Measurements from ENCODE around the gene SPIRE2. TPM values are rescaled to one million over a fixed set of nuclear protein-coding genes. Genes with fewer than 3 reads are reported as not detected.

The SPIRE2 gene
- total and polyA plus RNA-seq, 2 of the 13 experiments (the other 11 are each of a cell fraction or from before 2014, with no cell fraction given), result 13.3 to 37.5 TPM

GRCh38 chr16:89915303-89916232 lies 87.3 kb downstream of the SPIRE2 start (continued):
- TF ChIP-seq, protein P1, sequence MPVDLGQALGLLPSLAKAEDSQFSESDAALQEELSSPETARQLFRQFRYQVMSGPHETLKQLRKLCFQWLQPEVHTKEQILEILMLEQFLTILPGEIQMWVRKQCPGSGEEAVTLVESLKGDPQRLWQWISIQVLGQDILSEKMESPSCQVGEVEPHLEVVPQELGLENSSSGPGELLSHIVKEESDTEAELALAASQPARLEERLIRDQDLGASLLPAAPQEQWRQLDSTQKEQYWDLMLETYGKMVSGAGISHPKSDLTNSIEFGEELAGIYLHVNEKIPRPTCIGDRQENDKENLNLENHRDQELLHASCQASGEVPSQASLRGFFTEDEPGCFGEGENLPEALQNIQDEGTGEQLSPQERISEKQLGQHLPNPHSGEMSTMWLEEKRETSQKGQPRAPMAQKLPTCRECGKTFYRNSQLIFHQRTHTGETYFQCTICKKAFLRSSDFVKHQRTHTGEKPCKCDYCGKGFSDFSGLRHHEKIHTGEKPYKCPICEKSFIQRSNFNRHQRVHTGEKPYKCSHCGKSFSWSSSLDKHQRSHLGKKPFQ (CRISPR knock-in tag; IDR thresholded peaks at IDR 0.05; ENCODE audit: insufficient replicate concordance), result peak; percentile 97
- TF ChIP-seq BHLHE40 (IDR thresholded peaks at IDR 0.05; ENCODE audit: low read length) (no peak), KMT2B (CRISPR knock-in tag; IDR thresholded peaks at IDR 0.05) (peak; percentile 65; the same call in 1 of the 2 replicates), NFRKB (IDR thresholded peaks at IDR 0.05) (no peak), RAD21 (CRISPR knock-in tag; IDR thresholded peaks at IDR 0.05) (peak; percentile 39; the same call in 1 of the 2 replicates), AGO2 (optimal IDR thresholded peaks at IDR 0.05; ENCODE audit: low read depth, low read length) (peak; percentile 94), ZBTB46 (CRISPR knock-in tag; IDR thresholded peaks at IDR 0.05; ENCODE audit: borderline replicate concordance) (peak; percentile 23; the same call in 1 of the 2 replicates), ZSCAN25 (CRISPR knock-in tag; IDR thresholded peaks at IDR 0.05) (peak; percentile 91; the same call in 1 of the 2 replicates), ZBTB38 (CRISPR knock-in tag; IDR thresholded peaks at IDR 0.05) (peak; percentile 99), ZMYM2 (CRISPR knock-in tag; IDR thresholded peaks at IDR 0.05) (peak; percentile 96), PRPF4 (IDR thresholded peaks at IDR 0.05; ENCODE audit: low read depth, low read length, poor library complexity, severe bottlenecking) (peak; percentile 40), ZBTB42 (CRISPR knock-in tag; IDR thresholded peaks at IDR 0.05) (peak; percentile 79; the same call in 1 of the 2 replicates), IKZF4 (CRISPR knock-in tag; IDR thresholded peaks at IDR 0.05; ENCODE audit: borderline replicate concordance, low read depth, not compliant biosample characterization) (peak; percentile 97), RXRA (CRISPR knock-in tag; IDR thresholded peaks at IDR 0.05) (peak; percentile 95), ZNF83 (CRISPR knock-in tag; IDR thresholded peaks at IDR 0.05; ENCODE audit: borderline replicate concordance) (peak; percentile 94), TARDBP (CRISPR knock-in tag; IDR thresholded peaks at IDR 0.05) (peak; percentile 100), ZNF484 (CRISPR knock-in tag; IDR thresholded peaks at IDR 0.05; ENCODE audit: borderline replicate concordance, low read depth) (no peak), ZNF678 (CRISPR knock-in tag; IDR thresholded peaks at IDR 0.05) (no peak), AKNA (CRISPR knock-in tag; IDR thresholded peaks at IDR 0.05; ENCODE audit: borderline replicate concordance) (0 out of 2 replicates have a peak, but pooled peaks have one; percentile 88)

Data from HepG2 (cell line).